HL-60 (cell line): ENCODE measurements around the gene MAML1.

Experiments
- DNase-seq, 2 experiments: peaks; one replicate each; pipeline ENCODE4 v3.0.0-alpha.2; 2010 to 2020; ENCODE audit warnings: low read depth in 1 of 2, low spot score in 1 of 2
- H3K27ac ChIP-seq: fragments of 250-450 bp; sonication (Bioruptor Pico); replicated peaks from 2 replicates; pipeline ENCODE4 v1.5.1; 2020; ENCODE audit warnings: mild to moderate bottlenecking, moderate library complexity
- H3K27me3 ChIP-seq: fragments of 250-450 bp; sonication (Bioruptor Pico); 2 replicates; pipeline ENCODE4 v1.5.1; 2021; ENCODE audit warnings: mild to moderate bottlenecking, moderate library complexity; ENCODE audit not compliant: insufficient read depth, poor library complexity, severe bottlenecking
- H3K4me3 ChIP-seq: replicated peaks from 2 replicates; pipeline ENCODE4 v1.5.1; 2011; ENCODE audit warnings: mild to moderate bottlenecking, control low read depth, low read length; ENCODE audit not compliant: insufficient read depth
- CTCF ChIP-seq: IDR thresholded peaks from one replicate; pipeline ENCODE4 v1.5.1; 2011; ENCODE audit warnings: low read length, control low read depth, inconsistent platforms; ENCODE audit not compliant: insufficient read depth
- GABPA ChIP-seq: IDR thresholded peaks from 2 replicates; pipeline ENCODE4 v1.6.1; 2012; ENCODE audit warnings: low read depth
- POLR2AphosphoS5 ChIP-seq: IDR thresholded peaks from 2 replicates; pipeline ENCODE4 v1.6.1; 2012; ENCODE audit warnings: low read depth
- REST ChIP-seq: IDR thresholded peaks from 2 replicates; pipeline ENCODE4 v1.6.1; 2012; ENCODE audit warnings: low read depth; ENCODE audit not compliant: insufficient replicate concordance
- SPI1 ChIP-seq: IDR thresholded peaks from 2 replicates; pipeline ENCODE4 v1.6.1; 2012; ENCODE audit warnings: low read depth, mild to moderate bottlenecking, borderline replicate concordance

Gene MAML1

GRCh38 chr5:179806250-179807048 lies 73.8 kb downstream of the MAML1 start, which contains the start of gene MGAT4B:
MGAT4B (minus strand) TSS chr5:179806866; CDS start chr5:179806583, 283 bp downstream.
- no peaks in the 10 kb centered on the region for H3K27me3 ChIP-seq
- peak within 1 kb of the TSS; percentile 97 for H3K27ac ChIP-seq
- DNase-seq: peak in 1 of 2 experiments; percentile 68
- TF ChIP-seq POLR2AphosphoS5 (peak; percentile 33; the same call in 1 of the 2 replicates), CTCF (no peak), REST (no peak), SPI1 (no peak), GABPA (no peak)
- peak within 1 kb of the TSS; percentile 72 for H3K4me3 ChIP-seq

- no peaks in the 10 kb centered on the region for H3K27me3 ChIP-seq
- H3K27ac ChIP-seq: no peak overlapping the region
- no peak for DNase-seq
- H3K4me3 ChIP-seq: no peak overlapping the region
- TF ChIP-seq REST (no peak), GABPA (no peak), SPI1 (no peak), CTCF (no peak), POLR2AphosphoS5 (no peak)
These were observed 79.7 kb downstream of the MAML1 start for GRCh38 chr5:179812135-179812825.

GRCh38 chr5:179812997-179813607 lies 80.5 kb downstream of the MAML1 start:
- Histone ChIP-seq H3K4me3 (no peak overlapping the region), H3K27me3 (no peaks in the 10 kb centered on the region), H3K27ac (no peak overlapping the region)
- DNase-seq: no peak
- no peak for TF ChIP-seq REST
- no peak for TF ChIP-seq CTCF
- TF ChIP-seq GABPA: no peak
- no peak for TF ChIP-seq POLR2AphosphoS5
- no peak for TF ChIP-seq SPI1
